ENCODE measurements around the gene CDK14. TPM values are rescaled to one million over a fixed set of nuclear protein-coding genes. Genes with fewer than 3 reads are reported as not detected.
"Not testable (repeated sequence)": the region's sequence is repeated elsewhere in the genome, so short reads cannot be mapped to it uniquely, and the experiment has no call there.

Gene CDK14
- total RNA-seq, 1 donor, result 11.1 TPM

GRCh38 chr7:90610105-90610504 is 14.0 kb downstream of the CDK14 start:
- H3K27me3 ChIP-seq (ENCODE audit: insufficient read depth, low read length), result no peaks in the 10 kb centered on the region
- no peaks in the 10 kb centered on the region for H3K9me3 ChIP-seq (ENCODE audit: low read depth, low read length)
- peaks cover 9% of the 10 kb centered on the region for H3K4me1 ChIP-seq (ENCODE audit: insufficient read depth, low read length)
- no peak overlapping the region for H3K4me3 ChIP-seq (ENCODE audit: low read length)

GRCh38 chr7:90611115-90611514 is 15.0 kb downstream of the CDK14 start:
- Histone ChIP-seq H3K27me3 (ENCODE audit: insufficient read depth, low read length) (no peaks in the 10 kb centered on the region), H3K4me1 (ENCODE audit: insufficient read depth, low read length) (peaks cover 9% of the 10 kb centered on the region), H3K9me3 (ENCODE audit: low read depth, low read length) (no peaks in the 10 kb centered on the region), H3K4me3 (ENCODE audit: low read length) (no peak overlapping the region)

- H3K4me1 ChIP-seq (ENCODE audit: insufficient read depth, low read length), result peaks cover 9% of the 10 kb centered on the region
- H3K4me3 ChIP-seq (ENCODE audit: low read length), result no peak overlapping the region
- H3K9me3 ChIP-seq (ENCODE audit: low read depth, low read length), result no peaks in the 10 kb centered on the region
- H3K27me3 ChIP-seq (ENCODE audit: insufficient read depth, low read length), result no peaks in the 10 kb centered on the region
Observed at GRCh38 chr7:90613088-90613498, 17.0 kb downstream of the CDK14 start.

GRCh38 chr7:90617442-90617841 is 21.3 kb downstream of the CDK14 start:
- H3K9me3 ChIP-seq (ENCODE audit: low read depth, low read length), result no peaks in the 10 kb centered on the region
- peaks cover 29% of the 10 kb centered on the region for H3K4me1 ChIP-seq (ENCODE audit: insufficient read depth, low read length)
- no peaks in the 10 kb centered on the region for H3K27me3 ChIP-seq (ENCODE audit: insufficient read depth, low read length)
- no peak overlapping the region for H3K4me3 ChIP-seq (ENCODE audit: low read length)

GRCh38 chr7:90618876-90619275 is 22.8 kb downstream of the CDK14 start:
- Histone ChIP-seq H3K9me3 (ENCODE audit: low read depth, low read length) (no peaks in the 10 kb centered on the region), H3K4me1 (ENCODE audit: insufficient read depth, low read length) (peaks cover 24% of the 10 kb centered on the region), H3K4me3 (ENCODE audit: low read length) (no peak overlapping the region), H3K27me3 (ENCODE audit: insufficient read depth, low read length) (no peaks in the 10 kb centered on the region)

GRCh38 chr7:90621125-90621746 is 25.1 kb downstream of the CDK14 start:
- Histone ChIP-seq H3K9me3 (ENCODE audit: low read depth, low read length) (no peaks in the 10 kb centered on the region), H3K27me3 (ENCODE audit: insufficient read depth, low read length) (no peaks in the 10 kb centered on the region), H3K4me3 (ENCODE audit: low read length) (no peak overlapping the region), H3K4me1 (ENCODE audit: insufficient read depth, low read length) (peaks cover 33% of the 10 kb centered on the region)

- Histone ChIP-seq H3K4me3 (ENCODE audit: low read length) (no peak overlapping the region), H3K9me3 (ENCODE audit: low read depth, low read length) (no peaks in the 10 kb centered on the region), H3K27me3 (ENCODE audit: insufficient read depth, low read length) (no peaks in the 10 kb centered on the region), H3K4me1 (ENCODE audit: insufficient read depth, low read length) (peaks cover 33% of the 10 kb centered on the region)
Observed at GRCh38 chr7:90621747-90622140, 25.6 kb downstream of the CDK14 start.

- no peaks in the 10 kb centered on the region for H3K9me3 ChIP-seq (ENCODE audit: low read depth, low read length)
- H3K4me3 ChIP-seq (ENCODE audit: low read length), result no peak overlapping the region
- peaks cover 33% of the 10 kb centered on the region for H3K4me1 ChIP-seq (ENCODE audit: insufficient read depth, low read length)
- no peaks in the 10 kb centered on the region for H3K27me3 ChIP-seq (ENCODE audit: insufficient read depth, low read length)
Observed at GRCh38 chr7:90622670-90623069, 26.5 kb downstream of the CDK14 start.

- no peak overlapping the region for H3K4me3 ChIP-seq (ENCODE audit: low read length)
Observed at GRCh38 chr7:90624225-90624911, 28.2 kb downstream of the CDK14 start.

GRCh38 chr7:90625051-90625450 is 28.9 kb downstream of the CDK14 start:
- peaks cover 33% of the 10 kb centered on the region for H3K4me1 ChIP-seq (ENCODE audit: insufficient read depth, low read length)
- H3K4me3 ChIP-seq (ENCODE audit: low read length), result no peak overlapping the region
- H3K27me3 ChIP-seq (ENCODE audit: insufficient read depth, low read length), result no peaks in the 10 kb centered on the region
- no peaks in the 10 kb centered on the region for H3K9me3 ChIP-seq (ENCODE audit: low read depth, low read length)

More at GRCh38 chr7:90624225-90624911, 28.2 kb downstream of the CDK14 start:
- H3K4me1 ChIP-seq (ENCODE audit: insufficient read depth, low read length), result peaks cover 33% of the 10 kb centered on the region
- H3K27me3 ChIP-seq (ENCODE audit: insufficient read depth, low read length), result no peaks in the 10 kb centered on the region
- H3K9me3 ChIP-seq (ENCODE audit: low read depth, low read length), result no peaks in the 10 kb centered on the region

- Histone ChIP-seq H3K4me3 (ENCODE audit: low read length) (no peak overlapping the region), H3K9me3 (ENCODE audit: low read depth, low read length) (no peaks in the 10 kb centered on the region), H3K4me1 (ENCODE audit: insufficient read depth, low read length) (peaks cover 31% of the 10 kb centered on the region), H3K27me3 (ENCODE audit: insufficient read depth, low read length) (no peaks in the 10 kb centered on the region)
Observed at GRCh38 chr7:90625562-90625961, 29.4 kb downstream of the CDK14 start.

- H3K4me3 ChIP-seq (ENCODE audit: low read length), result no peak overlapping the region
- H3K4me1 ChIP-seq (ENCODE audit: insufficient read depth, low read length), result peaks cover 27% of the 10 kb centered on the region
- H3K9me3 ChIP-seq (ENCODE audit: low read depth, low read length), result no peaks in the 10 kb centered on the region
- H3K27me3 ChIP-seq (ENCODE audit: insufficient read depth, low read length), result no peaks in the 10 kb centered on the region
Observed at GRCh38 chr7:90626013-90626412, 29.9 kb downstream of the CDK14 start.

- H3K9me3 ChIP-seq (ENCODE audit: low read depth, low read length), result no peaks in the 10 kb centered on the region
- peaks cover 6% of the 10 kb centered on the region for H3K4me1 ChIP-seq (ENCODE audit: insufficient read depth, low read length)
- no peaks in the 10 kb centered on the region for H3K27me3 ChIP-seq (ENCODE audit: insufficient read depth, low read length)
- no peak overlapping the region for H3K4me3 ChIP-seq (ENCODE audit: low read length)
Observed at GRCh38 chr7:90629297-90629918, 33.3 kb downstream of the CDK14 start.

- no peak overlapping the region for H3K4me3 ChIP-seq (ENCODE audit: low read length)
- no peaks in the 10 kb centered on the region for H3K4me1 ChIP-seq (ENCODE audit: insufficient read depth, low read length)
- no peaks in the 10 kb centered on the region for H3K9me3 ChIP-seq (ENCODE audit: low read depth, low read length)
- H3K27me3 ChIP-seq (ENCODE audit: insufficient read depth, low read length), result no peaks in the 10 kb centered on the region
Observed at GRCh38 chr7:90631502-90631901, 35.4 kb downstream of the CDK14 start.

- H3K4me1 ChIP-seq (ENCODE audit: insufficient read depth, low read length); H3K4me3 ChIP-seq (ENCODE audit: low read length); H3K27me3 ChIP-seq (ENCODE audit: insufficient read depth, low read length); H3K9me3 ChIP-seq (ENCODE audit: low read depth, low read length): not testable (repeated sequence)
Observed at GRCh38 chr7:90639683-90640082, 43.6 kb downstream of the CDK14 start.

Data from mononuclear cell (primary cell).